IPS-20b (cell line): ENCODE data around the gene MTF2.

Experiments
- H3K27ac ChIP-seq: one replicate; pipeline ENCODE4 v1.5.1; 2013; ENCODE audit warnings: low read length
- H3K27me3 ChIP-seq: 2 replicates; pipeline ENCODE4 v1.6.1; 2013; ENCODE audit warnings: mild to moderate bottlenecking, low read length, inconsistent platforms; ENCODE audit not compliant: insufficient read depth
- H3K36me3 ChIP-seq: 2 replicates; pipeline ENCODE4 v1.6.1; 2013; ENCODE audit warnings: low read depth, mild to moderate bottlenecking, inconsistent platforms, low read length, moderate library complexity; ENCODE audit not compliant: insufficient read depth
- H3K4me1 ChIP-seq: 2 replicates; pipeline ENCODE4 v1.6.1; 2013; ENCODE audit warnings: mild to moderate bottlenecking, control low read depth, inconsistent platforms, low read length, moderate library complexity; ENCODE audit not compliant: insufficient read depth
- H3K4me3 ChIP-seq: 2 replicates; pipeline ENCODE4 v1.5.1; 2013; ENCODE audit warnings: mild to moderate bottlenecking, low read length, inconsistent platforms
- H3K9ac ChIP-seq: 2 replicates; pipeline ENCODE4 v1.6.1; 2013; ENCODE audit warnings: low read depth, mild to moderate bottlenecking, inconsistent platforms, low read length, moderate library complexity
- H3K9me3 ChIP-seq: 2 replicates; pipeline ENCODE4 v1.6.1; 2013; ENCODE audit warnings: mild to moderate bottlenecking, low read depth, low read length, inconsistent platforms; ENCODE audit not compliant: insufficient read depth

The MTF2 gene

GRCh38 chr1:93056214-93056613, 22.9 kb upstream of the MTF2 start:
- H3K4me3 ChIP-seq, result no peak overlapping the region
- no peaks in the 10 kb centered on the region; the same call in 1 of the 2 replicates for H3K27me3 ChIP-seq
- H3K4me1 ChIP-seq, result no peaks in the 10 kb centered on the region
- no peak overlapping the region for H3K27ac ChIP-seq
- H3K36me3 ChIP-seq, result no peaks in the 10 kb centered on the region
- H3K9me3 ChIP-seq, result no peaks in the 10 kb centered on the region
- H3K9ac ChIP-seq, result no peak overlapping the region

DNA sequence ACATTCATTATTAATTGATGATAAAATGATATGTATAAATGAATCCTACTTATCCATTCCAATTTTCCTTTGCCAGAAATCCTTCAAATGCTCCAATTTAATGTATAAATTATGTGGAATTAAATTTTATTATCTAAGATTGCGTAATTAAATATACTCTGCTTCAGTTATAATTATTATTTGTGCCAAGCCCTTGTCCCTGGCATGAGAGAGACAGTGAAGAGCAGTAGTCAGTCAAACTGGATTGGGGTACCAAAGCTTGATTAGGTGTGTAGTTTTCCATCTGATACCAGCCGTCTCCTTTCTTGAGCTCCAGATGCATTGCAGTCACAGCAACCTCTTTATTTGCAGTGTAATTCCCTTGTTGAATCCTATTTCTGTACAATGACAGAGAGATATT, 22.4 kb upstream of the MTF2 start:
- no peaks in the 10 kb centered on the region; the same call in 1 of the 2 replicates for H3K27me3 ChIP-seq
- no peak overlapping the region for H3K4me3 ChIP-seq
- no peaks in the 10 kb centered on the region for H3K36me3 ChIP-seq
- H3K4me1 ChIP-seq, result no peaks in the 10 kb centered on the region
- no peaks in the 10 kb centered on the region for H3K9me3 ChIP-seq
- H3K27ac ChIP-seq, result no peak overlapping the region
- H3K9ac ChIP-seq, result no peak overlapping the region

DNA sequence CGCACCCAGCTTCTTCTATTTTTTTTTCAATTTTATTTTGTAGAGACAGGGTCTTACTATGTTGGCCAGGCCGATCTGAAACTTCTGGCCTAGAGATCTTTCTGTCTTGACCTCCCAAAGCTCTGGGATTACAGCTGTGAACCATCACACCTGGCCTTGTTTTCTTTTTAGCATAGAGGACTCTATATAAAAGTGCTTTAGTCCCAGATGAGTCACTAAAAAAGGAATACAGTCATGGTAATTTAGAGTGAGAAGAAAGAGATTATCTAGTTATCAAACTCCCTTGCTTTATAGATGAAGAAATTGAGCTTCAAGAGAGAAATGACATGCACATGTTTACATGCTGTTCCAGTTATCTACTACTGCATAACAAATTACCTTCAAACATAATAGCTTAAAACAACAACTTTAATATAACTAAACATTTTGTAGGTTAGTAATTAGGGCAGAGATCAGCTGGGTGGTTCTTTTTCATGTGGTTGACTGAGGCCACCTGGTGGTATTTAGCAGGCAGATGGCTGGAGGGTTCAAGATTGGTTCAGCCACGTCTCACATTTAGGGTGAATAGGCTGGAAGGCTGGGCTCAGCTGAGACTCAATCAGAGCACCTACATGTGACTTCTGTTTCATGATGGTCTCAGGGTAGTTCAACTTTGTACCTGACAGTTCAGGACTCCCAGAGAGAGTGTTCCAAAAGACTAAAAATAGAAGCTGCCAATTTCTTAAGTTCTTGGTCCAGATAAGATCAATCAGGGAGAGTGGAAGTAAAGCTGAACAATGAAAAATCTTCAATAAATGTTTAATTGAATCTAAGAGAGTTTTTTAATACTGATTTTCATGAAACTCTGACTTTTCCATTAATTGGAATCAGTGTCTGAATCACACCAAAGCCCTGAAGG, 16.9 kb upstream of the MTF2 start:
- Histone ChIP-seq H3K9me3 (no peaks in the 10 kb centered on the region), H3K4me1 (no peaks in the 10 kb centered on the region), H3K9ac (no peak overlapping the region), H3K27ac (no peak overlapping the region), H3K36me3 (no peaks in the 10 kb centered on the region), H3K4me3 (no peak overlapping the region), H3K27me3 (no peaks in the 10 kb centered on the region; the same call in 1 of the 2 replicates)

DNA sequence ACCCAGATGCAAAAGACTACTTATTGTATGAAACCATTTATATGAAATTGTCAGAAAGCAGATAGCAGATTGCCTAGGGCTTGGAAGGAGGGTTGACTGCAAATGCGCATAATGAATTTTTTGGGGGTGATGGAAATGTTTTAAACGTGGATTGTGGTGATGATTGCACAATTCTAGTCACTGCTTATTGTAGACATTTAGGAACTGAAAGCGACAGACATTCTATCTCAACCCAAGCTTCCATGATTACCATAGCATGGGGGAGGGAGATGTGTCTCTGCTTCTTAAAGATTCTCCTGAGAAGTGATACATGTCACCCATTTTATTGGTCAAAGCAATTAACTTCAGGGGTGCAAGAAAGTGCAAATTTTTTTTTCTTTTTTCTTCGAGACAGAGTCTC, 2.8 kb upstream of the MTF2 start:
- Histone ChIP-seq H3K9me3 (no peaks in the 10 kb centered on the region), H3K27me3 (no peaks in the 10 kb centered on the region), H3K4me3 (no peak overlapping the region), H3K27ac (no peak overlapping the region), H3K9ac (no peak overlapping the region), H3K4me1 (peaks cover 3% of the 10 kb centered on the region; the same call in 1 of the 2 replicates), H3K36me3 (no peaks in the 10 kb centered on the region)

DNA sequence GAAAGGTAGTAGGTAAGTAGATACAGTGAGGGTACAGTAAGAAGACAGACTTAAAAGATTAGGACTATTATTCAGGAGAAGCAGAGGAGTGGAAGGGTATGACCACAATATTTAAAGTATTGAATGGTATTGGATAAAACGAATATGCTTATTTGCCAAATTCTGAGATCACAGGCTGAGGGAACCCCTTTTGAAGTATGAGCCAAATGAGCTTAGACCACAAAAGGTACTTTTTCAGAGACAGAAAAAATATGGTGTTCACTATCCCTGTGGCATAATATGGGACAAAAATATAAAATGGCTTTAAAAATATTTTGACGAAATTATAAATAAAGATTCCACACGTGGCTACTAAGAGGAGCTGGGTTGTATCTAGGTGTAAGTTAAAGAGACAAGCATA, 880 bp upstream of the MTF2 start:
- H3K27me3 ChIP-seq, result no peaks in the 10 kb centered on the region
- no peaks in the 10 kb centered on the region for H3K9me3 ChIP-seq
- H3K4me1 ChIP-seq, result peaks cover 9% of the 10 kb centered on the region; the same call in 1 of the 2 replicates
- H3K36me3 ChIP-seq, result peaks cover 16% of the 10 kb centered on the region
- H3K27ac ChIP-seq, result no peak overlapping the region
- peak overlapping the region; percentile 100; the same call in 1 of the 2 replicates for H3K9ac ChIP-seq
- H3K4me3 ChIP-seq, result peak overlapping the region; percentile 93

DNA sequence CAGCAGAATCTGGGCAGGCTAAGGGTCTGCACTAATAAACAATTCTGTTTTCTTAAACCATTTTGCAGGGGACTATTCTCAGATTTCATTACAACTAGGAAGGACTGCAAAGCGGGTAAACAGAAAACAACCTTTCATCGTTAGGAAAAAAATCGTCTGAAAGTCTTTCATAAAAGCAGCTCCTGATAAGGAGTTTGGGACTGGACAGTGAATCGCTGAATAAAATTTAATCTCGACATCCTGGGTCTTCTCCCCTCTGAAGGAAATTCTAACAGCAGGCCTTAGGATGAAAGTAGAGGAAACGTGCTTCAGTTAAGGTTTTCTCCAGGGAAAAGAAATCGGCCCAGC, 471 bp upstream of the MTF2 start:
- Histone ChIP-seq H3K27ac (peak overlapping the region; percentile 80), H3K4me1 (peaks cover 9% of the 10 kb centered on the region; the same call in 1 of the 2 replicates), H3K36me3 (peaks cover 20% of the 10 kb centered on the region), H3K9ac (peak overlapping the region; percentile 100), H3K9me3 (peaks cover 3% of the 10 kb centered on the region), H3K27me3 (no peaks in the 10 kb centered on the region), H3K4me3 (peak overlapping the region; percentile 93)

DNA sequence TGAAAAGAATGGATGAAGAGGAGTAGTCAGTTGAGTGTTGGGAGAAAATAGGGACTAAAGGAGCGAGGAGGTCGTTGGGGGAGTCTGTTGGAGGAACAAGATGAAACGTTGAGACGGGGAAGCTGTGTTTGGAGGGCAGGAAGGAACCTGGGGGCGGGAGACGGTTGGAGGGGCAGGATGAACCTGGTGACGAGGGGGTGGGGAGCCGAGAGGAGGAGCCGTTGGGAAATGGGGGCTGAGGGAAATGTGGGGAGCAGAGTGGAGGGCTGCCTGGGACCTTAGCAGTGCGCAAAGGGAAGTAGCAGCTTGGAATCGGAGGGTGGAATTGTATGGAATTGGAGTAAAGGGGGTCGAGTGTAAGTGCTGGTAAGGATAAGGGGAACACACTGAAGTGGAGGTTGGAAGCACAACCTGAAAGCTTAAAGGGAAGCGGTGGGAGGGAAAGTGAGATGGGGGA, 630 bp downstream of the MTF2 start:
- H3K9me3 ChIP-seq, result peaks cover 11% of the 10 kb centered on the region
- H3K9ac ChIP-seq, result peak overlapping the region; percentile 100
- peak overlapping the region; percentile 99 for H3K27ac ChIP-seq
- H3K4me1 ChIP-seq, result peaks cover 9% of the 10 kb centered on the region; the same call in 1 of the 2 replicates
- peak overlapping the region; percentile 93 for H3K4me3 ChIP-seq
- no peaks in the 10 kb centered on the region for H3K27me3 ChIP-seq
- peaks cover 31% of the 10 kb centered on the region for H3K36me3 ChIP-seq

GRCh38 chr1:93080179-93080823, 1.2 kb downstream of the MTF2 start:
- Histone ChIP-seq H3K9ac (peak overlapping the region; percentile 100), H3K27ac (peak overlapping the region; percentile 99), H3K4me3 (peak overlapping the region; percentile 93), H3K4me1 (peaks cover 9% of the 10 kb centered on the region; the same call in 1 of the 2 replicates), H3K27me3 (no peaks in the 10 kb centered on the region), H3K9me3 (peaks cover 11% of the 10 kb centered on the region), H3K36me3 (peaks cover 35% of the 10 kb centered on the region)

GRCh38 chr1:93081716-93082115, 2.6 kb downstream of the MTF2 start:
- Histone ChIP-seq H3K27ac (no peak overlapping the region), H3K4me1 (peaks cover 9% of the 10 kb centered on the region; the same call in 1 of the 2 replicates), H3K36me3 (peaks cover 45% of the 10 kb centered on the region), H3K9me3 (peaks cover 11% of the 10 kb centered on the region), H3K27me3 (no peaks in the 10 kb centered on the region), H3K4me3 (peak overlapping the region; percentile 93), H3K9ac (no peak overlapping the region; the same call in 1 of the 2 replicates)

GRCh38 chr1:93082313-93082712, 3.2 kb downstream of the MTF2 start:
- Histone ChIP-seq H3K27me3 (no peaks in the 10 kb centered on the region), H3K4me1 (peaks cover 9% of the 10 kb centered on the region; the same call in 1 of the 2 replicates), H3K27ac (no peak overlapping the region), H3K9me3 (peaks cover 11% of the 10 kb centered on the region), H3K36me3 (peaks cover 51% of the 10 kb centered on the region), H3K9ac (no peak overlapping the region), H3K4me3 (peak overlapping the region; percentile 26)

DNA sequence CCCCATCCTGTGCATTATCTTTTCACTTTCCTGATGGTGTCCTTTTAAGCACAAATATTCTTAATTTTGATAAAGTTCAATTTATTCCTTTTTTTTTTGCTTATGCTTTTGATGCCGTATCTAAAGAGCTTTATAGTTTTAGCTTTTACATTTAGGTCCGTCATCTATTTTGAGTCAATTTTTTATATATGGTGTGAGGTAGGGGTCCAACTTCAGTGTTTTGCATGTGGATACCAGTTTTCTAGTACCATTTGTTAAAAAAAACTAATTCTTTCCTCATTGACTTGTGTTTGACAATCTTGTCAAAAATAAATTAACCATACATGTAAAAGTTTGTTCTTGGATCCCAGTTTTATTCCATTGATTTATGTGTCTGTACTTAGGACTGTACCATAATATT, 4.9 kb downstream of the MTF2 start:
- peaks cover 51% of the 10 kb centered on the region for H3K36me3 ChIP-seq
- no peak overlapping the region for H3K27ac ChIP-seq
- H3K27me3 ChIP-seq, result no peaks in the 10 kb centered on the region
- H3K4me1 ChIP-seq, result peaks cover 8% of the 10 kb centered on the region; the same call in 1 of the 2 replicates
- no peak overlapping the region for H3K9ac ChIP-seq
- H3K4me3 ChIP-seq, result no peak overlapping the region
- H3K9me3 ChIP-seq, result peaks cover 11% of the 10 kb centered on the region
